Testis (tissue), 3 donors: ENCODE results near the gene VWA5B1. TPM values are rescaled to one million over a fixed set of nuclear protein-coding genes. Genes with fewer than 3 reads are reported as not detected.
A peak's percentile ranks its signal among the peaks of the same experiment; 100 is the strongest.

ENCODE experiments used
- DNase-seq: peaks from one replicate; pipeline ENCODE4 v3.0.0-alpha.2; 2019
- H3K27ac ChIP-seq, 2 donors: fragments of 200-600 bp; sonication (generic); one replicate each; pipeline ENCODE4 v1.5.1; 2019
- H3K27me3 ChIP-seq: fragments of 200-600 bp; sonication (generic); one replicate; pipeline ENCODE4 v1.5.1; 2019
- H3K36me3 ChIP-seq: fragments of 200-600 bp; sonication (generic); one replicate; pipeline ENCODE4 v1.5.1; 2017; ENCODE audit warnings: low read depth; ENCODE audit errors: missing control alignments
- H3K4me1 ChIP-seq: fragments of 200-600 bp; sonication (generic); one replicate; pipeline ENCODE4 v1.5.1; 2019
- H3K4me3 ChIP-seq, 2 donors: fragments of 200-600 bp; sonication (generic); one replicate each; pipeline ENCODE4 v1.5.1; 2017 to 2019
- H3K9me3 ChIP-seq: fragments of 200-600 bp; sonication (generic); one replicate; pipeline ENCODE4 v1.5.1; 2017
- POLR2A ChIP-seq: fragments of 450-650 bp; IDR thresholded peaks from one replicate; pipeline ENCODE4 v1.6.1; 2017; ENCODE audit warnings: antibody characterized with exemption, mild to moderate bottlenecking, moderate library complexity
- WGBS, 2 donors: methylation state at CpG; one replicate each; pipeline ENCODE4 v1.1.5; 2018; 5-methylcytosine and 5-hydroxymethylcytosine counted together
- intact Hi-C: fragments of 100-400 bp; cut with DNase I; formaldehyde crosslinking; loops from one replicate; pipeline ENCODE4 v1.15.1; 2023; ENCODE audit warnings: low total_unique reads
- polyA plus RNA-seq: library from polyadenylated mRNA; stranded (reverse); fragments of 350-450 nt; fragmentation: Illumina TruSeq; extraction: RNeasy Lipid Tissue Mini Kit (QIAGEN cat#74804); gene quantifications from one replicate; pipeline ENCODE4 v1.2.3, GENCODE V29; 2014; ENCODE audit warnings: low read depth, low replicate concordance; ENCODE audit not compliant: insufficient read depth
- total RNA-seq, 2 donors: library from RNA; depleted of rRNA; stranded (reverse); fragments of >200 nt; gene quantifications; one replicate each; pipeline ENCODE4 v1.2.3, GENCODE V29; 2016
- TF ChIP-seq, protein P1 (sequence below), 3 experiments: fragments of 450-650 bp in 2 of 3; fragments of 200-600 bp in 1 of 3; sonication (generic) in 1 of 3; IDR thresholded peaks; one replicate each; pipeline ENCODE4 v1.5.1; 2016 to 2019; ENCODE audit warnings: antibody characterized with exemption in 3 of 3, mild to moderate bottlenecking in 2 of 3, moderate library complexity in 1 of 3

VWA5B1 gene
- total and polyA plus RNA-seq, 3 donors from 2014 or later, result 13.1 to 23.0 (median 16.2) TPM

GRCh38 chr1:20342294-20343148, 51.8 kb downstream of the VWA5B1 start:
- Histone ChIP-seq H3K9me3 (no peaks in the 10 kb centered on the region), H3K4me3 (peak overlapping the region in 1 of 2 donors; percentile 53), H3K27me3 (no peaks in the 10 kb centered on the region), H3K4me1 (no peaks in the 10 kb centered on the region), H3K36me3 (no peaks in the 10 kb centered on the region), H3K27ac (no peak overlapping the region)
- TF ChIP-seq POLR2A, result no peak
- TF ChIP-seq, protein P1, sequence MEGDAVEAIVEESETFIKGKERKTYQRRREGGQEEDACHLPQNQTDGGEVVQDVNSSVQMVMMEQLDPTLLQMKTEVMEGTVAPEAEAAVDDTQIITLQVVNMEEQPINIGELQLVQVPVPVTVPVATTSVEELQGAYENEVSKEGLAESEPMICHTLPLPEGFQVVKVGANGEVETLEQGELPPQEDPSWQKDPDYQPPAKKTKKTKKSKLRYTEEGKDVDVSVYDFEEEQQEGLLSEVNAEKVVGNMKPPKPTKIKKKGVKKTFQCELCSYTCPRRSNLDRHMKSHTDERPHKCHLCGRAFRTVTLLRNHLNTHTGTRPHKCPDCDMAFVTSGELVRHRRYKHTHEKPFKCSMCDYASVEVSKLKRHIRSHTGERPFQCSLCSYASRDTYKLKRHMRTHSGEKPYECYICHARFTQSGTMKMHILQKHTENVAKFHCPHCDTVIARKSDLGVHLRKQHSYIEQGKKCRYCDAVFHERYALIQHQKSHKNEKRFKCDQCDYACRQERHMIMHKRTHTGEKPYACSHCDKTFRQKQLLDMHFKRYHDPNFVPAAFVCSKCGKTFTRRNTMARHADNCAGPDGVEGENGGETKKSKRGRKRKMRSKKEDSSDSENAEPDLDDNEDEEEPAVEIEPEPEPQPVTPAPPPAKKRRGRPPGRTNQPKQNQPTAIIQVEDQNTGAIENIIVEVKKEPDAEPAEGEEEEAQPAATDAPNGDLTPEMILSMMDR (IDR thresholded peaks at IDR 0.05), result no peak
- intact Hi-C loops, result no loop called here
- no peak for DNase-seq
- 57 to 73% methylated on average over 7 to 17 of the region's 17 CpGs for WGBS, 2 donors

DNA sequence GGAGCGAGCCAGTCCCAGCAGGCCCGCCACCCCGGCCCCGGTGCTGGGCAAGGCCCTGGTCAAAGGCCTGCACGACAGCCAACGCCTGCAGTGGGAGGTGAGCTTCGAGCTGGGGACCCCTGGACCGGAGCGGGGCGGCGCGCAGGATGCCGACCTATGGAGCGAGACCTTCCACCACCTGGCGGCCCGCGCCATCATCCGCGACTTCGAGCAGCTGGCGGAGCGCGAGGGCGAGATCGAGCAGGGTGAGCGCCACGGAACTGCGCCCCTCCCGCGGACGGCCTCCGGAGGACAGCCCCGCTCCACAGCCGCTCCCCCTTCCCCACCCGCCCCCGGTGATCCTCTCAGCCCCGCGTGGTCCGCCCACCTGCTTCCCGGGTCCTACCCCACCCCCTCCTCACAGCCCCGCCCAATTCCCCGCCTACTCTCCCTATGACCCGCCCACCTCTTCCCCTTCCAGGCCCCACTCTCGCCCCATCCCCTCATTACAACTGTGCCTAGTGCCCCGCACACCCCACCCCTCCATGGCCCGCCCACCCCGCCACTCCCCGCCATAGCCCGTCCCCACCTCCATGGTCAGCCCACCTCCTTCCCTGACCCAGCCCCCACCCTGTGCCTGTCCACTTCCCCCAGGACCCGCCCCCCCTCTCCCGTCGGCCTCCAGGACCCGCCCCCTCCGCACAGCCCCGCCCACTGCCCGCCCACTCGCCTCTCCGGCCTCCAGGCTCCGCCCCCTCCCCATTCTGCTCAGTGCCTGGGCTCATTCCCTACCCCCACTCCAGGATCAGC, 52.7 kb downstream of the VWA5B1 start:
- H3K27ac ChIP-seq, result no peak overlapping the region
- no peaks in the 10 kb centered on the region for H3K27me3 ChIP-seq
- peak overlapping the region in 1 of 2 donors; percentile 53 for H3K4me3 ChIP-seq
- DNase-seq, result peak; percentile 76
- H3K36me3 ChIP-seq, result no peaks in the 10 kb centered on the region
- WGBS, 2 donors, result 5 to 40% methylated on average over 1 to 50 of the region's 59 CpGs
- intact Hi-C loops, result no loop called here
- no peaks in the 10 kb centered on the region for H3K4me1 ChIP-seq
- H3K9me3 ChIP-seq, result no peaks in the 10 kb centered on the region
- TF ChIP-seq, protein P1 (IDR thresholded peaks at IDR 0.05), result no peak
- TF ChIP-seq POLR2A, result no peak

GRCh38 chr1:20343938-20344302, 53.2 kb downstream of the VWA5B1 start:
- H3K9me3 ChIP-seq, result no peaks in the 10 kb centered on the region
- peak overlapping the region in 1 of 2 donors; percentile 53 for H3K4me3 ChIP-seq
- H3K27ac ChIP-seq, result no peak overlapping the region
- TF ChIP-seq POLR2A, result no peak
- TF ChIP-seq, protein P1 (IDR thresholded peaks at IDR 0.05), result no peak
- H3K27me3 ChIP-seq, result no peaks in the 10 kb centered on the region
- WGBS, 2 donors, result 31 to 32% methylated on average over 10 of the region's 10 CpGs
- no peaks in the 10 kb centered on the region for H3K4me1 ChIP-seq
- DNase-seq, result no peak
- H3K36me3 ChIP-seq, result no peaks in the 10 kb centered on the region
- intact Hi-C loops, result no loop called here

DNA sequence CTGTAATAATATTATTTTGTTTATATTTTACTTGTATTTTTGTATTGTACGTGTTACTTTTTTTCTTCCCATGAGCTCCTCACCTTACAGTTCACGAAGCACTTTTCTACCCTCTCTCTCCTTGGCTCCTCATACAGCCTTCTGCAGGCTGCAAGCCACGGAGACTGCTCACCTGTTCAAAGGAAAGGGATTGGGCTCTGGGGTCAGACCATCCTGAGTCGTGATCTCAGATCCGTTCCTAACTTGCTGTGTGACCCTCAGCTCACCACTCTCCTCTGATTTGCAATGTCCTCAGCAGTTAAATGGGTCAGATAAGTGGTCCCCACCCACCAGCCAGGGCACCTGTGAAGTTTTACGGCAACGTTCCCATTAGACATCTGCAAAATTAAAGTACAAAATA, 54.1 kb downstream of the VWA5B1 start:
- no peaks in the 10 kb centered on the region for H3K4me1 ChIP-seq
- H3K27ac ChIP-seq, result no peak overlapping the region
- H3K27me3 ChIP-seq, result no peaks in the 10 kb centered on the region
- whole genome bisulfite sequencing, 2 donors, result 67 to 82% methylated on average over 7 of the region's 7 CpGs
- H3K9me3 ChIP-seq, result no peaks in the 10 kb centered on the region
- intact Hi-C loops, result no loop called here
- DNase-seq, result no peak
- H3K36me3 ChIP-seq, result no peaks in the 10 kb centered on the region
- H3K4me3 ChIP-seq, result no peak overlapping the region
- TF ChIP-seq, protein P1 (IDR thresholded peaks at IDR 0.05), result no peak
- TF ChIP-seq POLR2A, result no peak
